ENCODE results near the gene GOLGA6A.
"Not testable (repeated sequence)": the region's sequence is repeated elsewhere in the genome, so short reads cannot be mapped to it uniquely, and the experiment has no call there.

Gene GOLGA6A

GRCh38 chr15:74108111-74108510, 25.8 kb upstream of the GOLGA6A start:
- no peak for DNase-seq

- not testable (repeated sequence) for DNase-seq
Measured at GRCh38 chr15:74099963-74100733, 17.8 kb upstream of the GOLGA6A start.

DNA sequence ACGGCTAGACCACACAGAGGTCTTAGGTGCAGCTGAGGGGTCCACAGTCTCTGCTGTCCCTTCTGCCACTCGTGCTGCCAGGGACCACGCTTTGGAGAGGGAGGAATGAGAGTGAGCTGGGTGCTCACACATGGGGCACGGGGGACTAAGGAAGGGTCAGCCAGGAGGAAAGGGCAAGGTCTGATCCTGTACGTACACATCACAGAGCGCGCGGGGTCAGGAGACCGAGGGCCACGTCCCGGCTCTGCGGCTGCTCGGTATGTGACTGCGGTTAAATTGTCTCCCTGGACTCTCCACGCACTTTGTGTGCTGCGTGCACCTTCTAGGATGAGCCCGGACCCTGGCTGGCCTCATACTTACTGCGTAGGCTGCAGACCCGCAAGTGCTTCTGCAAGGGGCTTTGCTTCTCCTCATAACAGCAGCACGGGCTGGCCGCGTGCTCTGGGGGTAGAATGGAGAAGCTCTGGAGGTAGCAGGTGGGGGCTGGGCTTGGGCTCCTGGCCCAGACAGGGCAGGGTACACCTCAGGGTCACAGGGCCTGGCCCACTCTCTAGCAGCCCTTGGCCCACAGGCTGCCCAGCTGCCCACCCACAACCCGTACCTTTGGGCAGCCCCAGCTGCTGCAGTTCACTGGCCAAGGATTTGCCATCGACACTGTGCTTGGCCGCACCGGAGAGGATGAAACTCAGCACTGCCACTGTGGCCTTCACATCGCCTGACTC, 14.6 kb upstream of the GOLGA6A start:
- DNase-seq: not testable (repeated sequence)

GRCh38 chr15:74095610-74096009, 13.3 kb upstream of the GOLGA6A start:
- DNase-seq: not testable (repeated sequence)

DNA sequence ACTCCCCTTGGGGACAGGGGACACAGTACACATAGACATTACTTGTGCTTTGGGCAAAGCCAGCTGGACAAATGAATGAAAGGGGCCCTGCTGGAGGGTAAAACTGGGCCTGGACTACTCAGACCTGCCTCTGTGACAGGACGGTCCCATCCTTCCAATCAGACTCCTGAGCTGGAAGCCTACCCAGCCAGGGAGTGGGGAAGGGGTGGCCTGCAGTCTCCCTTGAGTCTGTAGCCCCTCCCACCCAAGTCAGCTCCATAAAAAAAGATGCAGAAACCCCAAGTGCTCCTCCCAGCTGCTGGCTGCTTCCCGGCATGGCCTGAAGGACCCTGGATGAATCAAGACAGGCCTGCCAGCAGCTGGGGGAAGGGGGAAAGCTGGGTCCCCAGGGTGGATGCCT, 12.2 kb upstream of the GOLGA6A start:
- not testable (repeated sequence) for DNase-seq

DNA sequence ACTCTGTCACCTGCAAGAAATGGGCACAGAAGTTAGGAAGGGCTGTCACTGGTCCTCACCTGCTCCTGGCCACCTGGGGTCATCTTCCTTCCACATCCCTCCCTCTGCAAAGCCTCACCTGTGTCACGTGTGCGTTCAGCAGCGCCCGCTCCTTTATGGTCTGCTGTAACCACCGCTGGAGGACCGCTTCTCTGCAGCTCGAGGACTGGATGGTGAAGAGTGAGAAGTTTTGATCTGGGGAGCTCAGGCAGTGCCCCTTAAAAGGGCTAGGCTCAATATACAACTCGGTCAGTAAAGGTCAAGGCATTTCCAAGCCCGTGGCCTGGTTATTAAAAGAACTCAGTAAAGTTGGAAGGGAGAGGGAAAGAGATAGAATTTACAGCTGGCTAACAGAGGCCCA, 6.6 kb downstream of the GOLGA6A start:
- DNase-seq: not testable (repeated sequence)

- not testable (repeated sequence) for DNase-seq
Measured at GRCh38 chr15:74072614-74073337, 9.6 kb downstream of the GOLGA6A start.

DNA sequence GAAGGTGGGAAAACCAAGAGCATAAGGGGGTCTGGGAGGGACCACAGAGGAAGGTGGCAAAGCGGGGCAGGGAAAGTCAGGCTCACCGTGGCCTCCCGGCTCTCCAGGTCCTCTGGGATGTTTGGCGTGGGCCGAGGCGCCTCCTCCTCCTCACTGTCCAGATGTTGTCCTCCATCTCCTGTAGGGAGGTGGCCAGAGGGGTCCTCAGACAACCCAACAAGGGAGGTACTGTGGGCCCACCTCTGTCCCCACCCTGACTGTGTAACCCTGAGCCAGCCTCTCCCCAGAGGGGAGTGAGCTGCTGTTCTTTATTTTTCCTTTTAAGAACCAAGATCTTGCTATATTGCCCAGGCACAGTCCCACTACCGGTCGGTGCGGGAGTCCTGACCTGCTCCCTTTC, 10.2 kb downstream of the GOLGA6A start:
- not testable (repeated sequence) for DNase-seq

DNA sequence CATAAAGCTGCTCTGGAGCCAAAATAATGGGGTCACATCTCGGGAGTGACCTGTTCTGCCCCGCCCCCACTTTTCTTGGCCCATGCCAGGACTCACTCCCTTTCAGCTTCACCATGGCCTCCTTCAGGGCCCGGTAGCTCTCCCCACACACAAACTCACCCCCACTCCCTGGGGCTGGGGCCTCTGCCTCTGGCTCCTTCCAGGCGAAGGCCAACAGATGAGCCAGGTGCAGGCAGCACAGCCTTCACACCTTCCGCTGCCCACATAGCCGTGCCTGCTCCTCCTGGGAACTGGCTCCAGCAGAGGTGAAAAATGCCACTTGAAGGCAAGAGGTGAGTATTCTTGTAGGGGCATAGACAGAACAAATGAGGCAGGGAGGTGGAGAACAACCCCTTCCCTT, 10.7 kb downstream of the GOLGA6A start:
- not testable (repeated sequence) for DNase-seq

DNA sequence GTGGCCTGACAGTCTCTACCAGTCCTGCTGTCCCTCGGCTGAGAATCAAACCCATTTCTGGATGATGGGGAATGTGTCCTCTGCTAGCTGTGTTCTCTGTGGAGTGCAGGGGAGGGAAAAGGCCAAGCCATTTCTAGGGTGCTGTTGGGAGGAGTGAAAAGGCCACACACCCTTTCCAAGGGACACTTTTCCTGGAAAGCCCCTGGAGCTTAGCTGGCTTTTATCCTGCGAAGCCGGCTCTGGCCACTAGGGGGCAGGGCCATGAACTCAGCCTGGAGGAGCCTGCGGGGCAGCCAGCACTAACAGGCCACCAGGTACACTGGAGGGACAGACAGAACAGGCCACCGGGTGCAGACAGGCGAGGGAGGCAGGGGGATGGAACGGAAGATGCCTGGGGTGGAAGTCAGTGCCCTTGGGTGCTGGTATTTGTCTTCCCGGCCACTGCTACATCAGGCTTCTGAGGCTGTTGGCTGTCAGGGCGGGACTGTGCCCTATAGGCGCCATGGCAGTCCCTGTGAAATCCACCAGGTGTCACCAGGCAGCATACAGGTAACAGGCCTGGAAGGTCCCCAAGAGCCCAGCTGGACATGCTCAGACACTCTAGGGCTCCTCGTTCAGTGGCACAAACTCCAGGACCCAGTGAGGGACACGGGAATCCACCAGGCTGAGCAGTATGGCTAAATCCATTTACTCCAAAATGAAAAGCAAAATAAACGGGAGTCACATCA, 16.5 kb downstream of the GOLGA6A start:
- DNase-seq: not testable (repeated sequence)

DNA sequence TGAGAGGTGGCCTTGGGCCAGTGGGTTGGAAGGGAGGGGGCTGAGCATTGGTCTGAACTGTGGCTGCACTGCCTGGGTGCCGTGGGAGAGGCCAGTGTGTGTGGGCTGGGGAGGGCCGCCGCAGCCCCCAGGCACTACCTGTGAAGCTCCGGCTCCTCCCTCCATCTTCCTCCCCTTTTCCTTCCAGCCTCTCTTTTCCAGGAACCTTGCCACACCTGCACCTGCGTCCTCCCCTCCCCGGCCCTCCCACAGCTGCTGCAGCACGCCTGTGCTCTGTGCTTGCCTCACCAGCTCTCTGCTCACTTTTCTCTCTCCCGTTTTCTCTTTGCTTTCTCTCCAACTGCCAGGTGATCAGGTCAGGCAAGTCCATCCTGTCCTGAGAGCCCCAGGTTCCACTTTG, 17.5 kb downstream of the GOLGA6A start:
- DNase-seq: not testable (repeated sequence)

DNA sequence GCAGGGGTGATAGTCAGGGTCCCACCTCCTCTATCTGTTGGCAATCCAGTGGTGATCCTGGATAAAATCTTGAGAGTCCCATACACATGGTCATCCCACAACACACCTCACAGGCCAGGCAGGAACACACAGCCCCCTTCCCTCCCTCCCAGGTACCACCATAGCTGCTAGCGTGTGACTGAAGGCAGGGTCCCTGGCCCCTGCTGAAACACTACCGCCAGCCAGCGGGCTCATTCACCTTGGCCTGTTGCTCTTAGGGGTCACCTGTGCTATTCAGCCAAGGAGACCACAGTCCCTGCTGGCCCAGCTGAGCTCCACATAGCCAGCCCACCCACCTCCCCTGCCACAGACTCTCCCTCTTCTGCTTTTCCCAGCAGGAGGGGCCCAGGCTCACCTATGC, 18.2 kb downstream of the GOLGA6A start:
- not testable (repeated sequence) for DNase-seq

DNA sequence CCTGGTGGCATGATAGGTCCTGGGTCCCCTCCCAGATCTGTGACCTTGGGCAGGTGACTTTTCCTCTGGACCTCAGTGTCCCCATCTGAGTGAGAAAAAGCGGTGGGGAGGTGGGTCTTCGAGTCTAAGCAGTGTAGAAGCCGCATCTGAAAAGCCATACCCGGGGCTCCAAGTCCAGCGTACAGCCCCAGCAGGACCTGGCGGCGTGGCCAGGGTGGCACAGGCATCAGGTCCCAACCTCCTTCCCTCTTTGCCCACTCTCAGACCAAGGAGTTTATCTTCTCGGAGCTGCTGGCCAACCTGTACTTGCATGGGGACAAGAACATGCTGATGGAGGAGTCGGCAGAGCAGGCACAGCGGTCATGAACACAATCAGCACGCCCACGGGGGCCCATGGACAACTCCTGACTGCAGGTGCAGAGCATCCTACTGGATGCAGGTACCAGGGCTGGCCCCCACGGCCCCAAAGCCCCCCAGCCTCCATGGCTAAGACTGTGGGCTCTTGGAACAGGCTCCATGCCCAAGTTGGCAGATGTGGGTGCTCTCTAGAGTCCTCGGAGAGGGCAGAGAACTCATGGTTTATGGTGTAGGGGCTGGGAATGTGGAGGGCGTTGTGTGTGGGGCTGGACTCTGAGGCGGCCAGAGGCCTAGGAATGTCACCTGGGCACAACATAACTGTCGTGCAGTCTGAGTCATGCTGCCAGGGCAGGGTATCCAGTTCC, 18.8 kb downstream of the GOLGA6A start:
- DNase-seq: not testable (repeated sequence)

- no peak for DNase-seq
Measured at GRCh38 chr15:74062671-74063070, 19.7 kb downstream of the GOLGA6A start.

- no peak for DNase-seq
Measured at GRCh38 chr15:74062236-74062635, 20.1 kb downstream of the GOLGA6A start.

GRCh38 chr15:74060251-74060650, 22.1 kb downstream of the GOLGA6A start:
- no peak for DNase-seq

- DNase-seq: not testable (repeated sequence)
Measured at GRCh38 chr15:74059050-74059833, 23.1 kb downstream of the GOLGA6A start.

DNA sequence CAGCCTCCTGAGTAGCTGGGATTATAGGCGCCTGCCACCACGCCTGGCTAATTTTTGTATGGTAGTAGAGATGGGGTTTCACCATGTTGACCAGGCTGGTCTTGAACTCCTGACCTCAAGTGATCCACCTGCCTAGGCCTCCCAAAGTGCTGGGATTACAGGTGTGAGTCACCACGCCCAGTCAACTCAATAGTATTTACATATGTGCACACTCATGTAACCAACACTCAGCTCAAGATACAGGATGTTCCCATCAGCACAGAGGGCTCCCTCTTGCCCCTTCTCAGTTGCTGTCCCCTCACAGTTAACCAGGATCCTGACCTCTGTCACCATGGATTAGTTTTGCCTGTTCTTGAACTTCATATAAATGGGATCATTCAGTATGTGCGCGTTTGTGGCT, 26.0 kb downstream of the GOLGA6A start:
- not testable (repeated sequence) for DNase-seq

DNA sequence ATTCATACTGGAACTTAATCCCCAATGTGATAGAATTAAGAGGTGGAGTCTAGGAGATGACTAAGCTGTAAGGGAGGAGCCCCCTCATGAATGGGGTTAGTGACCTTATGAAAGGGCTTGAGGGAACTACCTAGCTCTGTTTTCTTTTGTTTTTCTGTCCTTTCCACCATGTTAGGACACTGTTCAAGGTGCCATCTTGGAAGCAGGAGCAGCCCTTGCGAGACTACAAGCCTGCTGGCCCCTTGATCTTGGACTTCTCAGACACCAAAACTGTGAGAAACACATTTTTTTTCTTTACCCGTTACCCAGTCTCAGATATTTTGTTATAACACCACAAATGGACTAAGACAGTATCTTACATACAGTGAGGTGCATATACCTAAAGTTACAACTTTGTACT, 26.5 kb downstream of the GOLGA6A start:
- no peak for DNase-seq
